Stimulated activated CD8-positive, alpha-beta memory T cell treated with anti-CD3 and anti-CD28 coated beads, Interleukin-7, amount 100 ng/mL, for 48 hours (primary cell): ENCODE data around the gene ACP3.
A peak's percentile ranks its signal among the peaks of the same experiment; 100 is the strongest.

Experiments
- DNase-seq, 2 donors: peaks; one replicate each; pipeline ENCODE4 v3.0.0-alpha.2; 2020; ENCODE audit warnings: low read depth in 1 of 2; ENCODE audit errors: extremely low read depth in 1 of 2

ACP3 gene

GRCh38 chr3:132315851-132316250, 1.4 kb upstream of the ACP3 start:
- no peak for DNase-seq

- no peak for DNase-seq
These were observed 1.2 kb downstream of the ACP3 start for GRCh38 chr3:132318451-132318850.

GRCh38 chr3:132321304-132321703, 4.1 kb downstream of the ACP3 start:
- DNase-seq: no peak

GRCh38 chr3:132325103-132325606, 7.9 kb downstream of the ACP3 start:
- DNase-seq: no peak

- no peak for DNase-seq
These were observed 8.4 kb downstream of the ACP3 start for GRCh38 chr3:132325634-132326033.

GRCh38 chr3:132326251-132326650, 9.0 kb downstream of the ACP3 start:
- DNase-seq: no peak

- DNase-seq: no peak
These were observed 14.9 kb downstream of the ACP3 start for GRCh38 chr3:132332082-132332481.

GRCh38 chr3:132332508-132332907, 15.3 kb downstream of the ACP3 start:
- no peak for DNase-seq

GRCh38 chr3:132341746-132342145, 24.5 kb downstream of the ACP3 start:
- DNase-seq: no peak

- no peak for DNase-seq
These were observed 25.0 kb downstream of the ACP3 start for GRCh38 chr3:132342183-132342582.

- DNase-seq: no peak
These were observed 25.4 kb downstream of the ACP3 start for GRCh38 chr3:132342610-132343009.

- DNase-seq: no peak
These were observed 25.9 kb downstream of the ACP3 start for GRCh38 chr3:132343018-132343612.

GRCh38 chr3:132344666-132345280, 27.6 kb downstream of the ACP3 start:
- no peak for DNase-seq

GRCh38 chr3:132346841-132347736, 29.9 kb downstream of the ACP3 start:
- DNase-seq: no peak

- no peak for DNase-seq
These were observed 30.6 kb downstream of the ACP3 start for GRCh38 chr3:132347811-132348210.

- no peak for DNase-seq
These were observed 31.3 kb downstream of the ACP3 start for GRCh38 chr3:132348531-132348930.

GRCh38 chr3:132350814-132351213, 33.6 kb downstream of the ACP3 start:
- no peak for DNase-seq

GRCh38 chr3:132351222-132351806, 34.1 kb downstream of the ACP3 start:
- DNase-seq: no peak

- DNase-seq: peak; percentile 17 to 47
These were observed 35.4 kb downstream of the ACP3 start for GRCh38 chr3:132352556-132353143.

- no peak for DNase-seq
These were observed 37.9 kb downstream of the ACP3 start for GRCh38 chr3:132354916-132355702.
